Measurements from ENCODE around the gene CACNA1D. TPM values are rescaled to one million over a fixed set of nuclear protein-coding genes. Genes with fewer than 3 reads are reported as not detected.

CACNA1D gene
- total and polyA plus RNA-seq, 2 donors = 0.57 to 0.66 TPM

GRCh38 chr3:53550005-53550620, 55.7 kb downstream of the CACNA1D start:
- H3K9me3 ChIP-seq (ENCODE audit: control insufficient read depth in 2 of 2, insufficient read depth in 1 of 2, low read length in 1 of 2) = no peaks in the 10 kb centered on the region
- no peaks in the 10 kb centered on the region for H3K4me1 ChIP-seq (ENCODE audit: control insufficient read depth in 2 of 2, insufficient read depth in 2 of 2, low read length in 2 of 2)
- no peak overlapping the region for H3K4me3 ChIP-seq (ENCODE audit: low read length in 2 of 2)
- H3K27ac ChIP-seq (ENCODE audit: low read depth in 1 of 2, low read length in 1 of 2) = no peak overlapping the region
- 89% methylated on average over 8 of the region's 8 CpGs for WGBS
- DNase-seq (ENCODE audit: low read depth in 6 of 9, low spot score in 9 of 9) = no peak
- H3K36me3 ChIP-seq (ENCODE audit: control insufficient read depth in 2 of 2, insufficient read depth in 2 of 2, low read length in 1 of 2) = no peaks in the 10 kb centered on the region
- H3K27me3 ChIP-seq (ENCODE audit: control insufficient read depth in 2 of 2, insufficient read depth in 1 of 2, low read length in 1 of 2) = no peaks in the 10 kb centered on the region

GRCh38 chr3:53551324-53551723, 56.9 kb downstream of the CACNA1D start:
- 75% methylated on average over 7 of the region's 7 CpGs for WGBS
- Histone ChIP-seq H3K27me3 (ENCODE audit: control insufficient read depth in 2 of 2, insufficient read depth in 1 of 2, low read length in 1 of 2) (no peaks in the 10 kb centered on the region), H3K9me3 (ENCODE audit: control insufficient read depth in 2 of 2, insufficient read depth in 1 of 2, low read length in 1 of 2) (no peaks in the 10 kb centered on the region), H3K4me3 (ENCODE audit: low read length in 2 of 2) (no peak overlapping the region), H3K36me3 (ENCODE audit: control insufficient read depth in 2 of 2, insufficient read depth in 2 of 2, low read length in 1 of 2) (no peaks in the 10 kb centered on the region), H3K4me1 (ENCODE audit: control insufficient read depth in 2 of 2, insufficient read depth in 2 of 2, low read length in 2 of 2) (no peaks in the 10 kb centered on the region), H3K27ac (ENCODE audit: low read depth in 1 of 2, low read length in 1 of 2) (no peak overlapping the region)
- no peak for DNase-seq (ENCODE audit: low read depth in 6 of 9, low spot score in 9 of 9)

DNA sequence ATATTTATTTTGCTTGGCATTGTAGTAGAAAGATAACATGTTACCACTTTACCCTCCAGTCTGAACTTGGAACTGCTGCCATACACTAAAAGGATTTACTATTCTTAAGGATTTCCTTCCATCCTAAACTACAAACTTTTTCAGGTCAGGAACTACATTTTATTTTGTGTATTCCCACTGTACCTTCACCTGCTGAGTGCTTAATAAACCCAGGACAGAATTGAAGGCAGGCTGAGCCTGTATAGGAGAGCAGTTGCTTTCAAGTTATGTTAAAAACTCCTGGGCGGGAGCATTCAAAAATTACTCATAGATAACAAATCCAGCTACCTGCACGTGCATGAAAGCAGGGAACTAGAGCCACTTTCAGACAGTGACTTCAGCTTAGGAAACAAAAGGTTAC, 58.3 kb downstream of the CACNA1D start:
- no peaks in the 10 kb centered on the region for H3K27me3 ChIP-seq (ENCODE audit: control insufficient read depth in 2 of 2, insufficient read depth in 1 of 2, low read length in 1 of 2)
- 95% methylated on average over 2 of the region's 2 CpGs for WGBS
- DNase-seq (ENCODE audit: low read depth in 6 of 9, low spot score in 9 of 9) = no peak
- no peak overlapping the region for H3K27ac ChIP-seq (ENCODE audit: low read depth in 1 of 2, low read length in 1 of 2)
- no peaks in the 10 kb centered on the region for H3K36me3 ChIP-seq (ENCODE audit: control insufficient read depth in 2 of 2, insufficient read depth in 2 of 2, low read length in 1 of 2)
- H3K4me1 ChIP-seq (ENCODE audit: control insufficient read depth in 2 of 2, insufficient read depth in 2 of 2, low read length in 2 of 2) = no peaks in the 10 kb centered on the region
- H3K4me3 ChIP-seq (ENCODE audit: low read length in 2 of 2) = no peak overlapping the region
- no peaks in the 10 kb centered on the region for H3K9me3 ChIP-seq (ENCODE audit: control insufficient read depth in 2 of 2, insufficient read depth in 1 of 2, low read length in 1 of 2)

DNA sequence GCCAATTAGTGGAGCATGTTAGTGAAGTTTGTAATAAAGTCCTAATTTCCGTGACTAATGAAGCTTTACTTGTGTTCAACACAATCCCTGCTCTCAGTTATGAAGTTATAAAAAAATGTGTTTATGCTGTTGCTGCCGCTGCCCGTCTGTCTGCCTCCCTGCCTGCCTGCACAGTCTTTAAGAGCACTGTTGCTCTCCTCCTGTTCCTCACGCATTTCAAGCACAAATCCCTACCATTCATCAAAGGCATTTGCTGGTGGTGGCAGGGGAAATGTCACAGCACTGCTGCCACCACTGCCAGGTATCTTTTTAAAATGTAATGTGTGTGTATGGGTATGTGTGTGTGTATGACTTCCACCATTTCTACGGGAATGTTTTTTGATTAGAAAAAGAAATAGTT, 58.8 kb downstream of the CACNA1D start:
- no peak for DNase-seq (ENCODE audit: low read depth in 6 of 9, low spot score in 9 of 9)
- H3K4me1 ChIP-seq (ENCODE audit: control insufficient read depth in 2 of 2, insufficient read depth in 2 of 2, low read length in 2 of 2) = no peaks in the 10 kb centered on the region

GRCh38 chr3:53554559-53555067, 60.2 kb downstream of the CACNA1D start:
- Histone ChIP-seq H3K4me3 (ENCODE audit: low read length in 2 of 2) (no peak overlapping the region), H3K27ac (ENCODE audit: low read depth in 1 of 2, low read length in 1 of 2) (no peak overlapping the region), H3K9me3 (ENCODE audit: control insufficient read depth in 2 of 2, insufficient read depth in 1 of 2, low read length in 1 of 2) (no peaks in the 10 kb centered on the region), H3K4me1 (ENCODE audit: control insufficient read depth in 2 of 2, insufficient read depth in 2 of 2, low read length in 2 of 2) (no peaks in the 10 kb centered on the region), H3K27me3 (ENCODE audit: control insufficient read depth in 2 of 2, insufficient read depth in 1 of 2, low read length in 1 of 2) (no peaks in the 10 kb centered on the region), H3K36me3 (ENCODE audit: control insufficient read depth in 2 of 2, insufficient read depth in 2 of 2, low read length in 1 of 2) (no peaks in the 10 kb centered on the region)
- DNase-seq (ENCODE audit: low read depth in 6 of 9, low spot score in 9 of 9) = no peak
- 98% methylated on average over 4 of the region's 4 CpGs for WGBS

More for the DNA sequence above, 58.8 kb downstream of the CACNA1D start:
- H3K4me3 ChIP-seq (ENCODE audit: low read length in 2 of 2) = no peak overlapping the region
- H3K9me3 ChIP-seq (ENCODE audit: control insufficient read depth in 2 of 2, insufficient read depth in 1 of 2, low read length in 1 of 2) = no peaks in the 10 kb centered on the region
- 87% methylated on average over 5 of the region's 5 CpGs for WGBS
- no peaks in the 10 kb centered on the region for H3K27me3 ChIP-seq (ENCODE audit: control insufficient read depth in 2 of 2, insufficient read depth in 1 of 2, low read length in 1 of 2)
- no peak overlapping the region for H3K27ac ChIP-seq (ENCODE audit: low read depth in 1 of 2, low read length in 1 of 2)
- H3K36me3 ChIP-seq (ENCODE audit: control insufficient read depth in 2 of 2, insufficient read depth in 2 of 2, low read length in 1 of 2) = no peaks in the 10 kb centered on the region

GRCh38 chr3:53555068-53555588, 60.7 kb downstream of the CACNA1D start:
- Histone ChIP-seq H3K4me1 (ENCODE audit: control insufficient read depth in 2 of 2, insufficient read depth in 2 of 2, low read length in 2 of 2) (no peaks in the 10 kb centered on the region), H3K4me3 (ENCODE audit: low read length in 2 of 2) (no peak overlapping the region), H3K36me3 (ENCODE audit: control insufficient read depth in 2 of 2, insufficient read depth in 2 of 2, low read length in 1 of 2) (no peaks in the 10 kb centered on the region), H3K9me3 (ENCODE audit: control insufficient read depth in 2 of 2, insufficient read depth in 1 of 2, low read length in 1 of 2) (no peaks in the 10 kb centered on the region), H3K27ac (ENCODE audit: low read depth in 1 of 2, low read length in 1 of 2) (no peak overlapping the region), H3K27me3 (ENCODE audit: control insufficient read depth in 2 of 2, insufficient read depth in 1 of 2, low read length in 1 of 2) (no peaks in the 10 kb centered on the region)
- DNase-seq (ENCODE audit: low read depth in 6 of 9, low spot score in 9 of 9) = no peak
- 96% methylated on average over 4 of the region's 4 CpGs for WGBS

GRCh38 chr3:53566461-53567145, 72.2 kb downstream of the CACNA1D start:
- Histone ChIP-seq H3K27me3 (ENCODE audit: control insufficient read depth in 2 of 2, insufficient read depth in 1 of 2, low read length in 1 of 2) (no peaks in the 10 kb centered on the region), H3K4me1 (ENCODE audit: control insufficient read depth in 2 of 2, insufficient read depth in 2 of 2, low read length in 2 of 2) (no peaks in the 10 kb centered on the region), H3K27ac (ENCODE audit: low read depth in 1 of 2, low read length in 1 of 2) (no peak overlapping the region), H3K4me3 (ENCODE audit: low read length in 2 of 2) (no peak overlapping the region), H3K36me3 (ENCODE audit: control insufficient read depth in 2 of 2, insufficient read depth in 2 of 2, low read length in 1 of 2) (no peaks in the 10 kb centered on the region), H3K9me3 (ENCODE audit: control insufficient read depth in 2 of 2, insufficient read depth in 1 of 2, low read length in 1 of 2) (no peaks in the 10 kb centered on the region)
- no peak for DNase-seq (ENCODE audit: low read depth in 6 of 9, low spot score in 9 of 9)
- WGBS = 94% methylated on average over 11 of the region's 11 CpGs

GRCh38 chr3:53570081-53570480, 75.7 kb downstream of the CACNA1D start:
- DNase-seq (ENCODE audit: low read depth in 6 of 9, low spot score in 9 of 9) = no peak
- WGBS = 86% methylated on average over 2 of the region's 2 CpGs
- no peaks in the 10 kb centered on the region for H3K27me3 ChIP-seq (ENCODE audit: control insufficient read depth in 2 of 2, insufficient read depth in 1 of 2, low read length in 1 of 2)
- no peak overlapping the region for H3K4me3 ChIP-seq (ENCODE audit: low read length in 2 of 2)
- no peaks in the 10 kb centered on the region for H3K4me1 ChIP-seq (ENCODE audit: control insufficient read depth in 2 of 2, insufficient read depth in 2 of 2, low read length in 2 of 2)
- no peaks in the 10 kb centered on the region for H3K9me3 ChIP-seq (ENCODE audit: control insufficient read depth in 2 of 2, insufficient read depth in 1 of 2, low read length in 1 of 2)
- H3K36me3 ChIP-seq (ENCODE audit: control insufficient read depth in 2 of 2, insufficient read depth in 2 of 2, low read length in 1 of 2) = no peaks in the 10 kb centered on the region
- H3K27ac ChIP-seq (ENCODE audit: low read depth in 1 of 2, low read length in 1 of 2) = no peak overlapping the region

- H3K9me3 ChIP-seq (ENCODE audit: control insufficient read depth in 2 of 2, insufficient read depth in 1 of 2, low read length in 1 of 2) = no peaks in the 10 kb centered on the region
- no peaks in the 10 kb centered on the region for H3K27me3 ChIP-seq (ENCODE audit: control insufficient read depth in 2 of 2, insufficient read depth in 1 of 2, low read length in 1 of 2)
- DNase-seq (ENCODE audit: low read depth in 6 of 9, low spot score in 9 of 9) = no peak
- no peak overlapping the region for H3K4me3 ChIP-seq (ENCODE audit: low read length in 2 of 2)
- H3K36me3 ChIP-seq (ENCODE audit: control insufficient read depth in 2 of 2, insufficient read depth in 2 of 2, low read length in 1 of 2) = no peaks in the 10 kb centered on the region
- no peak overlapping the region for H3K27ac ChIP-seq (ENCODE audit: low read depth in 1 of 2, low read length in 1 of 2)
- WGBS = 95% methylated on average over 3 of the region's 3 CpGs
- no peaks in the 10 kb centered on the region for H3K4me1 ChIP-seq (ENCODE audit: control insufficient read depth in 2 of 2, insufficient read depth in 2 of 2, low read length in 2 of 2)
Observed at GRCh38 chr3:53570709-53571108, 76.3 kb downstream of the CACNA1D start.
